Right cardiac atrium (tissue), 5 donors: ENCODE data around the gene NXPE3. TPM values are rescaled to one million over a fixed set of nuclear protein-coding genes. Genes with fewer than 3 reads are reported as not detected.
A peak's percentile ranks its signal among the peaks of the same experiment; 100 is the strongest.

Source experiments
- ATAC-seq, 2 donors: fragments of 200-7000 bp; cut with Tn5 transposase; one replicate each; pipeline versions ENCODE4 v1.8.0 to v1.9.1; 2020; ENCODE audit warnings: moderate library complexity in 2 of 2, mild to moderate bottlenecking in 1 of 2
- DNase-seq, 3 donors: peaks; one replicate each; pipeline ENCODE4 v3.0.0-alpha.2; 2020
- H3K27ac ChIP-seq: one replicate; pipeline ENCODE4 v1.5.1; 2013; ENCODE audit warnings: mild to moderate bottlenecking, low read length, control low read depth, moderate library complexity
- H3K27me3 ChIP-seq: one replicate; pipeline ENCODE4 v1.6.1; 2013; ENCODE audit not compliant: control insufficient read depth, insufficient read depth
- H3K4me1 ChIP-seq: one replicate; pipeline ENCODE4 v1.6.1; 2013; ENCODE audit warnings: low read length; ENCODE audit not compliant: control insufficient read depth, insufficient read depth
- H3K4me3 ChIP-seq: one replicate; pipeline ENCODE4 v1.5.1; 2013; ENCODE audit warnings: low read length, control low read depth
- H3K9me3 ChIP-seq: one replicate; pipeline ENCODE4 v1.6.1; 2013; ENCODE audit warnings: low read length; ENCODE audit not compliant: control insufficient read depth
- WGBS: extraction: QIAGEN DNeasy Blood & Tissue Kit; methylation state at CpG from one replicate; pipeline ENCODE4 v1.1.7; 2013; 5-methylcytosine and 5-hydroxymethylcytosine counted together
- intact Hi-C, 4 donors: fragments of 100-400 bp; cut with DNase I; formaldehyde crosslinking; loops; one replicate each; pipeline versions ENCODE4 v1.11.0 to v1.14.0; 2022 to 2023
- polyA plus RNA-seq: library from polyadenylated mRNA; stranded (reverse); fragments of 200-250 nt; gene quantifications from one replicate; pipeline ENCODE4 v1.2.3, GENCODE V29; 2013
- total RNA-seq, 4 donors: library from RNA; stranded (reverse); fragmentation: NEBNext Ultra II Directional; extraction: Animal tissue kit (Norgen Biotek cat#: 25700); gene quantifications; one replicate each; pipeline ENCODE4 v1.2.1, GENCODE V29; 2021
- donor health status: healthy with polysubstance abuse.
- donor health status: DM: no; HTN: yes; CAD: no.
- donor health status: DM: no; HTN: no; CAD: no.
- donor health status: DM: no; HTN: yes; CAD: no; lungs with severe emphysema.
- donor health status: DM: yes; HTN: yes; CAD: no.

NXPE3 gene
- total and polyA plus RNA-seq, 5 donors = 26.8 to 53.3 (median 46.5) TPM

GRCh38 chr3:101802179-101802578, 23.2 kb downstream of the NXPE3 start:
- no peak overlapping the region for H3K27ac ChIP-seq
- peaks cover 2% of the 10 kb centered on the region for H3K4me1 ChIP-seq
- intact Hi-C loops = loop anchor here (10.0 kb wide), 2 partner anchors 53 to 733 kb away; no protein-coding TSS in a partner anchor
- DNase-seq (no peak), ATAC-seq (no peak)
- no peak overlapping the region for H3K4me3 ChIP-seq
- H3K27me3 ChIP-seq = no peaks in the 10 kb centered on the region
- 91% methylated on average over 2 of the region's 2 CpGs for WGBS
- H3K9me3 ChIP-seq = no peaks in the 10 kb centered on the region

- Histone ChIP-seq H3K4me3 (no peak overlapping the region), H3K27ac (no peak overlapping the region), H3K27me3 (no peaks in the 10 kb centered on the region), H3K9me3 (no peaks in the 10 kb centered on the region), H3K4me1 (peaks cover 2% of the 10 kb centered on the region)
- peak in 1 of 3 donors; percentile 44 for DNase-seq
- peak; percentile 87 to 92 for ATAC-seq
- WGBS = 78% methylated on average over 9 of the region's 9 CpGs
- intact Hi-C loops = loop anchor here (10.0 kb wide), 2 partner anchors 52 to 732 kb away; no protein-coding TSS in a partner anchor
Observed at GRCh38 chr3:101803173-101803782, 24.3 kb downstream of the NXPE3 start.

- intact Hi-C loops = loop anchor here (10.0 kb wide), 2 partner anchors 51 to 731 kb away; no protein-coding TSS in a partner anchor
- no peaks in the 10 kb centered on the region for H3K27me3 ChIP-seq
- no peaks in the 10 kb centered on the region for H3K9me3 ChIP-seq
- no peak for DNase-seq
- no peak overlapping the region for H3K27ac ChIP-seq
- ATAC-seq = no peak
- H3K4me1 ChIP-seq = peaks cover 2% of the 10 kb centered on the region
- WGBS = 94% methylated on average over 3 of the region's 3 CpGs
- no peak overlapping the region for H3K4me3 ChIP-seq
Observed at GRCh38 chr3:101803939-101804338, 24.9 kb downstream of the NXPE3 start.

- Histone ChIP-seq H3K9me3 (no peaks in the 10 kb centered on the region), H3K27me3 (no peaks in the 10 kb centered on the region), H3K27ac (no peak overlapping the region), H3K4me1 (no peaks in the 10 kb centered on the region), H3K4me3 (no peak overlapping the region)
- intact Hi-C loops = loop anchor here (5.0 to 10.0 kb wide), 3 partner anchors 48 to 728 kb away; no protein-coding TSS in a partner anchor
- no peak for DNase-seq
- WGBS = 89% methylated on average over 1 of the region's 1 CpG
- ATAC-seq = no peak
Observed at GRCh38 chr3:101806491-101806890, 27.5 kb downstream of the NXPE3 start.

GRCh38 chr3:101807888-101808287, 28.9 kb downstream of the NXPE3 start:
- DNase-seq = no peak
- Histone ChIP-seq H3K27me3 (no peaks in the 10 kb centered on the region), H3K27ac (no peak overlapping the region), H3K4me1 (no peaks in the 10 kb centered on the region), H3K4me3 (no peak overlapping the region), H3K9me3 (no peaks in the 10 kb centered on the region)
- intact Hi-C loops = loop anchor here (2.0 to 10.0 kb wide), 4 partner anchors 47 to 727 kb away; no protein-coding TSS in a partner anchor
- 91% methylated on average over 2 of the region's 2 CpGs for WGBS
- no peak for ATAC-seq

- no peaks in the 10 kb centered on the region for H3K27me3 ChIP-seq
- no peaks in the 10 kb centered on the region for H3K9me3 ChIP-seq
- no peaks in the 10 kb centered on the region for H3K4me1 ChIP-seq
- intact Hi-C loops = loop anchor here (2.0 to 10.0 kb wide), 5 partner anchors 45 to 725 kb away; no protein-coding TSS in a partner anchor
- no peak overlapping the region for H3K27ac ChIP-seq
- ATAC-seq (peak in 1 of 2 donors; percentile 56), DNase-seq (no peak)
- no peak overlapping the region for H3K4me3 ChIP-seq
Observed at GRCh38 chr3:101809178-101810021, 30.4 kb downstream of the NXPE3 start.

- no peak for ATAC-seq
Observed at GRCh38 chr3:101810022-101810418, 31.0 kb downstream of the NXPE3 start.

GRCh38 chr3:101811875-101812274, 32.9 kb downstream of the NXPE3 start:
- Histone ChIP-seq H3K9me3 (no peaks in the 10 kb centered on the region), H3K27me3 (no peaks in the 10 kb centered on the region), H3K27ac (no peak overlapping the region), H3K4me1 (peaks cover 3% of the 10 kb centered on the region), H3K4me3 (no peak overlapping the region)
- DNase-seq (no peak), ATAC-seq (no peak)
- WGBS = 93% methylated on average over 2 of the region's 2 CpGs
- intact Hi-C loops = loop anchor here in 2 of 4 donors (2.0 to 5.0 kb wide), 2 partner anchors 410 to 413 kb away; no protein-coding TSS in a partner anchor

More at GRCh38 chr3:101810022-101810418, 31.0 kb downstream of the NXPE3 start:
- Histone ChIP-seq H3K27me3 (no peaks in the 10 kb centered on the region), H3K4me1 (peaks cover 3% of the 10 kb centered on the region), H3K9me3 (no peaks in the 10 kb centered on the region), H3K4me3 (no peak overlapping the region), H3K27ac (no peak overlapping the region)
- intact Hi-C loops = loop anchor here in 1 of 4 donors (5.0 kb wide), 1 partner anchor 412 kb away; no protein-coding TSS in a partner anchor
- no peak for DNase-seq

GRCh38 chr3:101812895-101813294, 33.9 kb downstream of the NXPE3 start:
- DNase-seq (no peak), ATAC-seq (no peak)
- Histone ChIP-seq H3K4me1 (peaks cover 3% of the 10 kb centered on the region), H3K4me3 (no peak overlapping the region), H3K27me3 (no peaks in the 10 kb centered on the region), H3K27ac (no peak overlapping the region), H3K9me3 (no peaks in the 10 kb centered on the region)
- intact Hi-C loops = loop anchor here in 2 of 4 donors (2.0 to 5.0 kb wide), 2 partner anchors 409 to 412 kb away; no protein-coding TSS in a partner anchor

GRCh38 chr3:101813817-101814440, 34.9 kb downstream of the NXPE3 start:
- Histone ChIP-seq H3K4me3 (no peak overlapping the region), H3K9me3 (no peaks in the 10 kb centered on the region), H3K27me3 (no peaks in the 10 kb centered on the region), H3K4me1 (peaks cover 3% of the 10 kb centered on the region), H3K27ac (no peak overlapping the region)
- intact Hi-C loops = loop anchor here in 2 of 4 donors (2.0 to 5.0 kb wide), 2 partner anchors 408 to 411 kb away; no protein-coding TSS in a partner anchor
- DNase-seq = no peak
- 46% methylated on average over 7 of the region's 7 CpGs for WGBS
- ATAC-seq = no peak
